HG02840 (cell line): ENCODE measurements around the gene SGMS1.
A peak's percentile ranks its signal among the peaks of the same experiment; 100 is the strongest.
"Not testable (repeated sequence)": the region's sequence is repeated elsewhere in the genome, so short reads cannot be mapped to it uniquely, and the experiment has no call there.

Source experiments
- ATAC-seq: cut with Tn5 transposase; IDR thresholded peaks from one replicate; pipeline ENCODE4 v1.9.1; 2021; ENCODE audit warnings: mild to moderate bottlenecking, moderate library complexity, moderate number of reproducible peaks; ENCODE audit not compliant: unreplicated experiment, low FRiP score

The SGMS1 gene

DNA sequence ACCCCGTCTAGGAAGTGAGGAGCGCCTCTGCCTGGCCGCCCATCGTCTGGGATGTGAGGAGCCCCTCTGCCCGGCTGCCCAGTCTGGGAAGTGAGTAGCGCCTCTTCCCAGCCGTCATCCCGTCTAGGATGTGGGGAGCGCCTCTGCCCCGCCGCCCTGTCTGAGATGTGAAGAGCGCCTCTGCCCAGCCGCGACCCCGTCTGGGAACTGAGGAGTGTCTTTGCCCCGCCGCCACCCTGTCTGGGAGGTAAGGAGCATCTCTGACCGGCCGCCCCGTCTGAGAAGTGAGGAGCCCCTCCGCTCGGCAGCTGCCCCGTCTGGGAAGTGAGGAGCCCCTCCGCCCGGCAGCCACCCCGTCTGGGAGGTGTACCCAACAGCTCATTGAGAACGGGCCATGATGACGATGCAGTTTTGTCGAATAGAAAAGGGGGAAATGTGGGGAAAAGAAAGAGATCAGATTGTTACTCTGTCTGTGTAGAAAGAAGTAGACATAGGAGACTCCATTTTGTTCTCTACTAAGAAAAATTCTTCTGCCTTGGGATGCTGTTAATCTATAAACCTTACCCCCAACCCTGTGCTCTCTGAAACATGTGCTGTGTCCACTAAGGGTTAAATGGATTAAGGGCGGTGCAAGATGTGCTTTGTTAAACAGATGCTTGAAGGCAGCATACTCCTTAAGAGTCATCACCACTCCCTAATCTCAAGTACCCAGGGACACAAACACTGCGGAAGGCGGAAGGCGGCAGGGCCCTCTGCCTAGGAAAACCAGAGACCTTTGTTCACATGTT lies 267.9 kb downstream of the SGMS1 start:
- ATAC-seq, result not testable (repeated sequence)

DNA sequence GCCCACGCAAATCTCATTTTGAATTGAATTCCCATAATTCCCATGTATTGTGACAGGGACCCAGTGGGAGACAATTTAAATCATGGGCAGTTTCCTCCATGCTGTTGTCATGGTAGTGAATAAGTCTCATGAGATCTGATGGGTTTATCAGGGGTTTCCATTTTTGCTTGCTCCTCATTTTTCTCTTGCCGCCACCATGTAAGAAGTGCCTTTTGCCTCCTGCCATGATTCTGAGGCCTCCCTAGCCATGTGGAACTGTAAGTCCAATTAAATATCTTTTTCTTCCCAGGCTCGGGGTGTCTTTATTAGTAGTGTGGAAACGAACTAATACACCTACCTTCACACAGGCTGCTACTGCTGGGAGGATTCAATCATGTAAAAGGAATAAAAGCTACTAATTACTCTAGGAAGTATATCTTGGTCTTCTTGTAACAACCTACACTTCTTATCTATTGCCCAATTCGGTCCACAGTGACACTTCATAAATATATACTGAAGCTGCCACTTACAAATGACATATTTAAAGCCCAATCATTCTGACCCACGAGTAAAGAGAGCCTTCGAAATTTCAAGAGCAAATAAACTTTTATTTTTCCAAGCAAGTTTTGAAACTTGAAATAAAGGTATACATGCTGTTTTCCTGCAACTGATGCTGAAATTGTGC lies 272.1 kb downstream of the SGMS1 start:
- ATAC-seq, result no peak

DNA sequence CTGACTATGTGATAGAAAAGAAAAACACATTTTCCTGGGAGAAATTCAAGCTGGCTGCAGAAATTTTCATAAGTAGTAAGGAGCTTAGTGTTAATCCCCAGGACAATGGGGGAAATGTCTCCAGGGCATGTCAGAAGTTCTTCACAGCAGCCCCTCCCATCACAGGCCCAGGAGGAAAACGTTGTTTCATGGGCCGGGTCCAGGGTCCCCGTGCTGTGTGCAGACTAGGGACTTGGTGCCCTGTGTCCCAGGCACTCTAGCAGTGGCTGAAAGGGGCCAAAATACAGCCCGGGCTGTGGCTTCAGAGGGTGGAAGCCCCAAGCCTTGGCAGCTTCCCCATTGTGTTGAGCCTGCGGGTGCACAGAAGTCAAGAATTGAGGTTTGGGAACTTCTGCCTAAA lies 273.4 kb downstream of the SGMS1 start:
- ATAC-seq, result no peak

DNA sequence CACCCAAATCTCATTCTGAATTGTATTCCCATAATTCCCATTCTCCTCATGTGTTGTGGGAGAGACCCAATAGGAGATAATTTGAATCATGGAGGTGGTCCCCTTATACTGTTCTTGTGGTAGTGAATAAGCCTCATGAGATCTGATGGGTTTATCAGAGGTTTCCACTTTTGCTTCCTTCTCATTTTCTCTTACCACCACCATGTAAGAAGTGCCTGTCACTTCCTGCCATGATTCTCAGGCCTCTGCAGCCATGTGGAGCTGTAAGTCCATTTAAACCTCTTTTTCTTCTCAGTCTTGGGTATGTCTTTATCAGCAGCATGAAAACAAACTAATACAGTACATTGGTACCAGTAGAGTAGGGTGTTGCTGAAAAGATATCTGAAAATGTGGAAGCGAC lies 274.2 kb downstream of the SGMS1 start:
- ATAC-seq, result no peak

DNA sequence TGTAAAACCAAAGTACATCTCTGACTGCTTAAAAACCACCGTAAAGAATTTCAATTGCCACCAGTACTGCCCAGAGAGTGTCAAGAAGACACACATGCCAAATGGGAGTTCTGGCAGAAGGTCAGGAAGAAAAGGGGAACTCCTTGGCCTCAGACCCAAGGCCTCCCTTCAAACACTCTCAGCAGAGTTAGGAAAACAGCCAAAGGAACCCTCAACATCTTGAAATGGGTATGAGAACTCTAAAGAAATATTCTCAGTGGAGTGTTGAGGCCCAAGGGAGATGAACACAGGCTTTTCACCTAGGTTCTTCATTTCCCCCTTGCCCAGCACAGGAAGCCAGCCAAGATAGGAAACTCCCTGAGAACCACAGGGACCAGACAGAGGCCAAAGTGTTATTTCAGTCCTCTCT lies 276.4 kb downstream of the SGMS1 start:
- ATAC-seq, result peak; percentile 89

DNA sequence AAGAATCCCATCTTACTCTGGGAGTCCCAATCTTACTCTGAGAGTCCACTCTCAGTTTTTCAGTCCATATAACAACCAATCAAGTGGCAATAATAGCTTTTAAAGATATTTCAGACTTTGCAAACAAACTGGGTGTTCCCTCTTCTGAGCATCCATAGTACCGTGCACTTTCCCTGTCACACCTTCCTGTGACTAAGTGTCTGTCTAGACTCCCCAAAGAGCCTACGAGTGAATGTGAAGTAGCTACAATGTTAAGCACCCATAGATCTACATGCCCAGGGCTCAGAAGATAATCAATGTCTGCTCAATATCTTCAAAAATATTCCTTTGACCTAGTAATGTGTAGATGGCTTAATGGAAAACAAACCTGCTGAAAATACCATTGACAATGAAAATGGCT lies 276.8 kb downstream of the SGMS1 start:
- ATAC-seq, result no peak

DNA sequence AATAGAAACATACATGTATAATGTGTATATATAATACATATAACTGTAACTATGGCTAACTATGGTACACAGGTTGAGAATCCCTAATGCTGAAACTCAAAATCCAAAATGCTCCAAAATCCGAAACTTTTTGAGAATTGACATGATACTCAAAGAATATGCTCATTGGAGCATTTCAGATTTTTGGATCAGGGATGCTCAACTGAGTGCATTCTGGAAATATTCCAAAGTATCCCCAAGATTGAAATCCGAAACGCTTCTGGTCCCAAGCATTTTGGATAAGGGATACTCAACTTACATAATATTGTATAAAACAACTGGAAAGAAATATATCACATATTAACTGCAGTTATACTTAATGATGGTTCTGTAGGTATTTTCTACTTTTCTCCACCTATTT lies 278.2 kb downstream of the SGMS1 start:
- no peak for ATAC-seq

DNA sequence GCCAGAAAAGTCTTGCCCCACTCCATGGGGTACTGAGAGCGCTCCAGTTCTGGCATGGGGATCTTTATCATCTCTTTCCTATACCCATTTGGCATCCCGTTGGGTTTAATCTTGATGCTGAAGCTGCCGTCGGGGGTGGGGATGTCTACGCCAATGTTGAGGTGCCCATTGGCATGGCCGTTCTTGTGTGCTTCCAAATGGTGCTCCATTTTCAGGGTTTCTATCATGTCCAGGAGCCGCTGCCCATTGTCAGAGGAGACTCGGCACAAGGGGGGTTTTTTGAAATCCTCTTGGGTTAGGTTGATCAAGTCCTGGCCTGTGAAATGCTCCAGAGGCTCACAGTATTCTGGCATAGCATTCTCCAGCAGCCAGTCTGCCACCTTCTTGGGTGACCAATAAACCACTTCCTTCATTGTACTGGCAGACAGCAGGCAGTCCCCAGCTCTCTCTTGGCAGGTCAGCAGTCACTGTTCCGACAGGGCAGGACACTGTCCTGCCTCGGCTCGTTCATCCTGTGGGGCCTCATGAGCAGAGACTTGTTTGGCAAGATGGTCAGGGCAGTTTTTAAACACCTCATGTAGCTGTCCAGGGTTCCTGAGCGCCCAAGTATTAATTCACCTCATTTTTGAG lies 279.9 kb downstream of the SGMS1 start:
- ATAC-seq, result no peak

DNA sequence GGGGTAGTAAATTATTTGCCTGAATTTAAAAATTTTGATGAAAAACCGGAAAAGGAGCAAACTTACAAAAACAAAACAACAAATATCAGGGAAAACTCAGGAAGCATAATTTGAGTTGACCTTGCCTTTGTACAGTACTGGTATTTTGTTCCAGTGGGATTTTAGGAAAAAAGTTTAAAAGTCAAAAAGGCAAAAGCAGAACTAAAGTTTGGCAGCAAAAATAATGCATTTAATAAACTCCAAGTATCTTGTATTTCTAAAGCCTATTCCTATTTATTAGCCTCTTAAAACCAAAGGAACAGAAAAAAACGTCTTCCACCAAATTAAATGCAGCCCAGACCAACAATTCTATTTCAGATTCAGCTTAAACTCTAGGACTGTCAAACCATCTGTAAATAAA lies 281.8 kb downstream of the SGMS1 start:
- ATAC-seq, result no peak

DNA sequence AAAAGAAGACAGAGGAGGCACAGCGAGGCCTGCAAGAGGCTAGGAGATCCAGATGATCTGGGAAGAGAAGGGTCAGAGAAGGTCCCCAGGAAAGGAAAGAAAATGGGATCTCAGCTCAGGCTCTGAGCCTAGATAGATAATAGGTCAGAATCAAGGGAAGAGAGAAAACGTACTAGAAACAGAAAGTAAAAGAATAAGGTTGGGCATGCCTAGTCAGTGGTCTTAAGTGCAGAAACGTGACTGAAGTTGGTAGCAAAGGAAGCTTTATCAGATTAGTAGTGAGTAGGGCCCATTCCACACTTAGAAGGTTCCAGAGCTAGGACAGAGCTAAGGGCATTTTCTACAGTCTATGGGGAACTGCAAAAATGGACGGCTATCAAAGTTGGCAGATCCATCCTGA lies 287.6 kb downstream of the SGMS1 start:
- ATAC-seq, result no peak

DNA sequence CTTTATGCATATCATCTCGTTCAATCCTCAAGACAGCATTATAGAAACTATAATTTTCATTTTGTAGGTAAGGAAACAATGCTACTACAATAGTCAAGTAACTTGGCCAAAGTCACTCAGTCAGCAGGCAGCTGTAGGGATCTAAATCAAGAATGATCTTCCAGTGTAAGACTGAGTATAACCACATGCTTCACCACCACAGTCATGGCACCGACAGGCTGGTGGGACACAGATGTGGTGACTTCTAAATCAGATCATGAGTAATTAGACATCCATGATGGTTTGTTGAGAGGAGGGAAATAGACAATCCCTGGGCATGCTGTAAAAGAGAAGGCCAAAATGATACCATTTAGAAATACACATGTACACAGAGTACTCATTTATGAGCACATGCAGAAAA lies 288.4 kb downstream of the SGMS1 start:
- no peak for ATAC-seq

DNA sequence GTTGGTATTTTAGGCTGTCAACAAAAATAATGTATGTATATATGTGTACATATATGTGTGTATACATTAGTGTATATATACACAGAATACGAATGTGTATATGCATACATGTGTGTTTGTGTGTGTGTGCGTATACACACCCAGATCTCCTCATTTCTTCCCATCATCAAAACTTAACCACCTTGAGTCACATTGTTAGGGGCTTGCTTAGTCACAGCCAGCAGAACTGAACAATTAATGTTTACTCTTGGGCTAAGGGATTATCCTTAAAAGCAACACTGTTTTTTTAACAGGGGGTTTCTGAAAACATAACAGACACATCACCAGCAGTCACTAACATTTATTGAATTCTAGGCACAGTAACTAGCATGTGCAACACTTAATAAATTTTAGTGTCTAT lies 289.5 kb downstream of the SGMS1 start:
- no peak for ATAC-seq

DNA sequence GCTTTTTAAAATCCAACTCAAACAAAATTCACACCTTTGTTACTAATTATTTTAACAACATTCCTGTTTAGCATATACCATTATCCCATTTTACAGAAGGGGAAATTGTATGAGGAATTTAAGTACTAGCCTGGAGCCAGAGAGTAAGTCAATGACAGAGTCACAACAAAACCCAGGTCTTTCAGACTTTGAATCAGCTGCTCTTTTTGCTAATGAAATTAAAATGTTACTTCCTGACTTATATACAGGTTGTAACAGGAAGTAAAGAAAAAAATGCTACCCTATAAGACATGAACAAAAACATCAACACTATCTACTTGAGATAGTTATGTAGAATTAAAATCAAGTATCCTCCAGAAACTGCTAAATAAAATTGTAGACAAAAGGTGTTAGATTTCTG lies 289.9 kb downstream of the SGMS1 start:
- ATAC-seq, result no peak

DNA sequence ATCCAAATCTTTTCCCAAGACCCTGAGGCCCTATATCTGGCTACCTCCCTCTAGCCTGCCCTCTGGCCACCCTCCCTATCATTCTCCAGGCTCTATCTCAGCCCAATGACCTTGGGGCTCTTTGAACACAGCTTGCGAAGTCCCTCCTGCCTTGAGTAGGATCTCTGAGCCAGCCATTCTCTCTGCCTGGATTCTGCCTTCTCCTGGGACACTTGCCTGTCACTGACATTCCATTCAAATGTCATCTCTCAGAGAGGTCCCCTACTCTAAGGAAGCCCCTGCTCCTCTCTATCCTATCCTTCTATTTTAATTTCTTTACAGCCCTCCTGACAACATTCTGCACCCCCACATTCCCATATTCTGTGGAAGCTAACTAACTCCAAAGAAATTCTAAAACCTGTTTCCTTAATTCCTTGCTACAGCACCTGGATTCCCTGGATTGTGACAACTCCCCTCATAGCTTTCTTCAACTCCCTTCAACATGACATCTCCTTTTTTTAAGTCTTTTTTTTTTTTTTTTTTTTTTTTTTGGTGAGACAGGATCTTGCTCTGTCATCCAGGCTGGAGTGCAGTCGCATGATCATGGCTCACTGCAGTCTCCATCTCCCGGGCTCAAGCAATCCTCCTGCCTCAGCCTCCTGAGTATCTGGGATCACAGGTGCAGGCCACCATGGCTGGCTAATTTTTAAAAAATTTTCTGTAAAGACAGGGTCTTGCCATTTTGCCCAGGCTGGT lies 291.5 kb downstream of the SGMS1 start:
- ATAC-seq, result no peak

DNA sequence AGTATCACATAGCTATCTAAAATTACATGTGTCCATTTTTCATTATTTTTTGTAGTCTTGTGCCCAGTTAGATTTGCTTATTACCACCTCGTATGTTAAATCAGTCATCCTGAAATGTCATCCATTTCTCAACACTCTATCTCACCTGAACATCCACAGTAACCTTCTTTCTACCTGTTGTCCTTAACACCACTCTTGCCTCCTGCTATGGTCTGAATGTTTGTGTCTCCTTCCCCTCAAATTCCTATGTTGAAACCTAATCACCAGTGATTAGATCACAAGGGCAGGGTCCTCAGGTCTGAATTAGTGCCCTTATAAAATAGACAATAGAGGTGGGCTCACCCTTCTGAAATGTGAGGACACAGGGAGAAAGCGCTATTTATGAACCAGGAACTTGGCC lies 292.3 kb downstream of the SGMS1 start:
- no peak for ATAC-seq

DNA sequence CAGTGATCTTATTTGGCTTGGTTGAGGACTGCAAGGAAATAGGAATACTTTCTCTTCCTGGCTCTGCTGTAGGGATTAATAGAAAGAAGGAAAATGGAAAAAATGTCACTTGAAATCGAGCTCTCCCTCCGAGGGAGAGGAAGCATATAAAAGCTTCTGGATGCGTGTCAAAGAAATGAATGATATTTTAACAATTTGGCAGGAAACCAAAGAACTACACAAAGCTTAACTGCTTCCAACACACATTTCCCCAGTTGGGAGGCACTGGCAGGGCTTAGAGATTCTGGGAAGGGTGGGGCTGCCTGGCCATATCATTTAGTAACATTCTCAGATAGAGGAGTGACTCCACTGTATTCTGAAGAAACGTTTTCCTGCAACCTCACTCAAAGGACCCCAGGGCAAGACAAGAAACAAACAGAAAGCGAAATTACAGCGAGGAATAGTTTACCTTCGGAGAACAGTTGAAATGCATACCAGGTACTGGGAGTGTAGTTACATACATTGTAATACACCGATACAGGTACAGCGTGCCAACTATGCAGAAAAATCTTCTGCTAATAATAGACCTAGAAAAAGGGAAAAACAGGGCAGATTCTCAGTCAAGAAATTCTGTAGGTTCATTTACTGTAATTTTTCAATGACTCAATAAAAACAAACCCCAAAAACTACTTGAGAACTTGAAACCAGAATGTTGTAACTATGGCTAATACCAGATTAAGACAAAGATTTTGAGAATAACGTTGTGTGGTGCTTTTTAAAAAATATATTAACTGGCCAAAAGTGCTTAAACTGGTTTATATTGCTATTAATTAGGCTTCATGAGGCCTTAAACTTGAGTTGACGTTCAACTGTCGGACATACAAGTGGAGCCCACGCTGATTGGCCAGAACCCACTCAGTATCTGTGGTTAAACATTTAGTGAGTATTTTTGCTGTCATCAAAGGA lies 296.7 kb downstream of the SGMS1 start:
- ATAC-seq, result no peak

DNA sequence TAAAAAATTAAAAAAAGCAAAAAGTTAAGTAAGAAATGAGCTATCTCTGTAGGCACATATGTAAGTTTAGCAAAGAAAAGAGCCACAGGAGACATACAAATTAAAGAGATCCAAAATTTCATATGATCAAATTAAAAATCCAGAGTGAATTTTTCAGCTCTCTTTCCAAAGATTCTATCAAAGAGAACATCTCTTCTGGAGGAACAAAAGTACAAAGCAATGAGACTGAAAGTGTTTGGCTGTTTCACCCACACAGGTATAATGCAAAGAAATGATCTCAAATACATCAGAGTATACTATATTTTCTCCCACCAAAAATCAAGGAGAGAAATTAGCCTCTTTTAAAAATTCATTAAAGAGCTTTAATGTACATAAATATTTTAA lies 297.6 kb downstream of the SGMS1 start:
- no peak for ATAC-seq

DNA sequence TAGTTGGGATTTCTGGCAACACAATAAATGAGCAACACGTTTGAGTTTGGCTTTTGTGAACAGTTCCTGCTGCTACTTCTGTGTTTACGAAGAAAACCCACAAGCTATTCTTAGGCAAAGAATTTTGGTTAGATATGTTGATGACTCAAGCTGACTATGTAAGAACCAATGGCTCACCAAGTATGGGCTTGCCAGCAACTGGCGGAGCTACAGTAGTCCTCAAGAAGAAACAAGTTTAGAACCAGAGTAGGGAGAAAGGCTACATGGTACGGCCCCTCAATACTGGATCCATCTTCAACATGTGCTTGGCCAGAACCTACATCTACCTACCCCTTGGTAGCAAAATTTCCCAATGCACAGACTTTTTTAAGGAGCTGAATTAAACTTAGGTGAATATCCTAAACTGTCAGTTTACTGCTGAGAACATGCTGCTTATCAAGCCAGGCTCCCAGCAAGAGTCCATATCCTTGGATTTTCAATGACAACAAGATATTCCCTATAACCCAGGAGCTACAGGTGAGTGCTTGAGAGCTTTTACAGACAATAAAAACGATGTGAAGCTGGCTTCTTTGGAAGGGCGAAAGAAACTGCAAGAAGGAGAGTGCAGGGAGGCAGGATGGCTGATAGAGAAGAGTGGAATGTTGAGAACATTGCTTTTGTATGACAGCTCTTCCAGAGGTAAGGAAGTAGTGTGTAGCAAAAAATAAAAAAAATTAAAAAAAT lies 298.1 kb downstream of the SGMS1 start:
- ATAC-seq, result no peak

DNA sequence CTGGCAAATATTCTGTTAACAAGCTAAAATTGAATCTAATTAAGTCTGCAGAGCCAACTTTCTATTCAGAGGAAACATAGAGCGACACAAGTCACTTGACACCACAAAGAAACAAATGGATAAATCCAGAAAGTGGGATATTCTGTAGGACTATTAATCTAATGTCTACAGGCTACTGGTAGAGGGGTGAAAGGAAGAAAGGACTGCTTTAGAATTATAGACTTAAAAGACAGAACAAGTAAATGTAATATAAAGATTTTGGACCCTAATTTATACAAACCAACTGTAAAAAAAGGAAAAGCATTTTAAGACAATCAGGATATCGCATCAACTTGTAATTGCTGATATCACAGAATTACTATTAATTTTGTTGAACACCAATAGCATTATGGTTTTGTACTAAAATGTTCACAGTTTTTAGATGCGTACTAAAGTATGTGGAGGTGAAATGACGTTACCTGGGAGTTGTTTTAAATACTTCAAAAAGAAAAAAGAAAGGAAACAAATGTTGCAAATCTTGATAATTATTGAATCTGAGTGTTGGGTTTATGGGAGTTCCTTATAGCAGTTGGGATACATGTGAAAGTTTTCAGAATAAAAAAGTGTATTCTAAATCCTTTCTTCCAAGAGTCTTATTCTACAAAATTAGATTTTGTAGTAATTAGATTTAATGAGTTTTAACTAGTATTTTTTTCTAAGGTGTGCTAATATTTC lies 298.9 kb downstream of the SGMS1 start:
- ATAC-seq, result no peak
